HL-60 (cell line): ENCODE data around the gene KRT9.
"Not testable (repeated sequence)": the region's sequence is repeated elsewhere in the genome, so short reads cannot be mapped to it uniquely, and the experiment has no call there.

ENCODE experiments used
- DNase-seq, 2 experiments: peaks; one replicate each; pipeline ENCODE4 v3.0.0-alpha.2; 2010 to 2020; ENCODE audit warnings: low read depth in 1 of 2, low spot score in 1 of 2
- H3K27ac ChIP-seq: fragments of 250-450 bp; sonication (Bioruptor Pico); replicated peaks from 2 replicates; pipeline ENCODE4 v1.5.1; 2020; ENCODE audit warnings: mild to moderate bottlenecking, moderate library complexity
- H3K27me3 ChIP-seq: fragments of 250-450 bp; sonication (Bioruptor Pico); 2 replicates; pipeline ENCODE4 v1.5.1; 2021; ENCODE audit warnings: mild to moderate bottlenecking, moderate library complexity; ENCODE audit not compliant: insufficient read depth, poor library complexity, severe bottlenecking
- H3K4me3 ChIP-seq: replicated peaks from 2 replicates; pipeline ENCODE4 v1.5.1; 2011; ENCODE audit warnings: mild to moderate bottlenecking, control low read depth, low read length; ENCODE audit not compliant: insufficient read depth
- CTCF ChIP-seq: IDR thresholded peaks from one replicate; pipeline ENCODE4 v1.5.1; 2011; ENCODE audit warnings: low read length, control low read depth, inconsistent platforms; ENCODE audit not compliant: insufficient read depth
- GABPA ChIP-seq: IDR thresholded peaks from 2 replicates; pipeline ENCODE4 v1.6.1; 2012; ENCODE audit warnings: low read depth
- POLR2AphosphoS5 ChIP-seq: IDR thresholded peaks from 2 replicates; pipeline ENCODE4 v1.6.1; 2012; ENCODE audit warnings: low read depth
- REST ChIP-seq: IDR thresholded peaks from 2 replicates; pipeline ENCODE4 v1.6.1; 2012; ENCODE audit warnings: low read depth; ENCODE audit not compliant: insufficient replicate concordance
- SPI1 ChIP-seq: IDR thresholded peaks from 2 replicates; pipeline ENCODE4 v1.6.1; 2012; ENCODE audit warnings: low read depth, mild to moderate bottlenecking, borderline replicate concordance

The KRT9 gene

GRCh38 chr17:41578971-41579370 is 7.1 kb upstream of the KRT9 start:
- Histone ChIP-seq H3K27ac (no peak overlapping the region), H3K4me3 (no peak overlapping the region), H3K27me3 (no peaks in the 10 kb centered on the region)
- DNase-seq = no peak
- TF ChIP-seq REST = no peak
- no peak for TF ChIP-seq POLR2AphosphoS5
- no peak for TF ChIP-seq CTCF
- TF ChIP-seq SPI1 = no peak
- TF ChIP-seq GABPA = no peak

GRCh38 chr17:41578538-41578937 is 6.7 kb upstream of the KRT9 start:
- no peak for DNase-seq
- Histone ChIP-seq H3K27me3 (no peaks in the 10 kb centered on the region), H3K4me3 (no peak overlapping the region), H3K27ac (no peak overlapping the region)
- TF ChIP-seq CTCF (no peak), REST (no peak), SPI1 (no peak), POLR2AphosphoS5 (no peak), GABPA (no peak)

- DNase-seq, H3K4me3 ChIP-seq, H3K27me3 ChIP-seq, H3K27ac ChIP-seq: not testable (repeated sequence)
These were observed 4.9 kb upstream of the KRT9 start for GRCh38 chr17:41576740-41577139.

- Histone ChIP-seq H3K27ac (no peak overlapping the region), H3K4me3 (no peak overlapping the region), H3K27me3 (no peaks in the 10 kb centered on the region)
- TF ChIP-seq REST (no peak), CTCF (no peak), POLR2AphosphoS5 (no peak), SPI1 (no peak), GABPA (no peak)
- DNase-seq = no peak
These were observed 3.5 kb upstream of the KRT9 start for GRCh38 chr17:41575336-41575735.
